A204.1 (cell line): Measurements from ENCODE around the gene DCUN1D2.

Experiments
- FAIRE-seq: peaks from 2 replicates; lab custom pipeline; 2012; peaks lifted over from hg19 to GRCh38; lab: Jason Lieb, UNC

Gene DCUN1D2

GRCh38 chr13:113407103-113407530, 83.4 kb downstream of the DCUN1D2 start:
- FAIRE-seq, result no peak

- no peak for FAIRE-seq
Measured at GRCh38 chr13:113406321-113407102, 84.0 kb downstream of the DCUN1D2 start.
